ENCODE results near the gene RAB24.

- TF ChIP-seq CTCF (IDR thresholded peaks at IDR 0.05) (no peak), POLR2A (IDR thresholded peaks at IDR 0.05) (no peak)
Observed at GRCh38 chr5:177310332-177310731, 6.8 kb upstream of the RAB24 start.
